OCI-LY3 (cell line): ENCODE data around the gene MDGA2.

Experiments
- H2AFZ ChIP-seq: fragments of 200-600, 300-600 bp; shearing (Covaris generic); 2 replicates; pipeline ENCODE4 v1.6.0; 2014; ENCODE audit warnings: antibody characterized with exemption, low read depth, low read length
- H3K27ac ChIP-seq: fragments of 200-600, 300-600 bp; sonication (generic); 2 replicates; pipeline ENCODE4 v1.5.1; 2014; ENCODE audit warnings: mild to moderate bottlenecking, low read length, moderate library complexity, mixed read lengths
- H3K27me3 ChIP-seq: fragments of 200-600, 300-600 bp; sonication (generic); 2 replicates; pipeline ENCODE4 v1.6.1; 2014; ENCODE audit warnings: low read depth, low read length, mixed read lengths
- H3K36me3 ChIP-seq: fragments of 200-600, 300-600 bp; sonication (generic); replicated peaks from 2 replicates; pipeline ENCODE3; 2014; ENCODE audit warnings: low read depth, low read length, mixed read lengths
- H3K4me1 ChIP-seq: fragments of 300-600, 200-600 bp; sonication (generic); 2 replicates; pipeline ENCODE4 v1.6.1; 2014; ENCODE audit warnings: low read length, mixed read lengths
- H3K4me2 ChIP-seq: fragments of 200-600, 300-600 bp; sonication (generic); 2 replicates; pipeline ENCODE4 v1.6.1; 2014; ENCODE audit warnings: low read length, mixed read lengths
- H3K4me3 ChIP-seq: fragments of 300-600, 200-600 bp; sonication (generic); 2 replicates; pipeline ENCODE4 v1.5.1; 2014; ENCODE audit warnings: antibody characterized with exemption, mild to moderate bottlenecking, low read length, moderate library complexity
- H3K79me2 ChIP-seq: fragments of 300-600, 200-600 bp; shearing (Covaris generic); 2 replicates; pipeline ENCODE4 v1.6.1; 2014; ENCODE audit warnings: mild to moderate bottlenecking, low read length, mixed read lengths
- H3K9ac ChIP-seq: fragments of 300-600, 200-600 bp; shearing (Covaris generic); 2 replicates; pipeline ENCODE4 v1.6.0; 2014; ENCODE audit warnings: mild to moderate bottlenecking, low read length, moderate library complexity
- H3K9me3 ChIP-seq: fragments of 200-600, 300-600 bp; shearing (Covaris generic); 2 replicates; pipeline ENCODE4 v1.6.1; 2014; ENCODE audit warnings: low read length, mixed read lengths; ENCODE audit not compliant: insufficient read depth
- H4K20me1 ChIP-seq: fragments of 200-600, 300-600 bp; sonication (generic); 2 replicates; pipeline ENCODE4 v1.6.1; 2016; ENCODE audit warnings: low read length, mixed read lengths; ENCODE audit not compliant: insufficient read depth
- EZH2phosphoT487 ChIP-seq: fragments of 200-600 bp; shearing (Covaris generic); IDR thresholded peaks from 2 replicates; pipeline ENCODE4 v1.6.1; 2018; ENCODE audit warnings: antibody characterized with exemption, mixed run types, low read depth
- TF ChIP-seq, protein P1 (sequence below): fragments of 200-600, 300-600 bp; sonication (generic); IDR thresholded peaks from 2 replicates; pipeline ENCODE4 v1.5.1; 2014; ENCODE audit warnings: antibody characterized with exemption, low read length, low read depth

The MDGA2 gene

GRCh38 chr14:47710581-47710980 lies 35.2 kb upstream of the MDGA2 start:
- H3K4me2 ChIP-seq = no peak overlapping the region
- H3K27ac ChIP-seq = no peak overlapping the region
- no peaks in the 10 kb centered on the region for H3K27me3 ChIP-seq
- TF ChIP-seq EZH2phosphoT487 = no peak
- TF ChIP-seq, protein P1, sequence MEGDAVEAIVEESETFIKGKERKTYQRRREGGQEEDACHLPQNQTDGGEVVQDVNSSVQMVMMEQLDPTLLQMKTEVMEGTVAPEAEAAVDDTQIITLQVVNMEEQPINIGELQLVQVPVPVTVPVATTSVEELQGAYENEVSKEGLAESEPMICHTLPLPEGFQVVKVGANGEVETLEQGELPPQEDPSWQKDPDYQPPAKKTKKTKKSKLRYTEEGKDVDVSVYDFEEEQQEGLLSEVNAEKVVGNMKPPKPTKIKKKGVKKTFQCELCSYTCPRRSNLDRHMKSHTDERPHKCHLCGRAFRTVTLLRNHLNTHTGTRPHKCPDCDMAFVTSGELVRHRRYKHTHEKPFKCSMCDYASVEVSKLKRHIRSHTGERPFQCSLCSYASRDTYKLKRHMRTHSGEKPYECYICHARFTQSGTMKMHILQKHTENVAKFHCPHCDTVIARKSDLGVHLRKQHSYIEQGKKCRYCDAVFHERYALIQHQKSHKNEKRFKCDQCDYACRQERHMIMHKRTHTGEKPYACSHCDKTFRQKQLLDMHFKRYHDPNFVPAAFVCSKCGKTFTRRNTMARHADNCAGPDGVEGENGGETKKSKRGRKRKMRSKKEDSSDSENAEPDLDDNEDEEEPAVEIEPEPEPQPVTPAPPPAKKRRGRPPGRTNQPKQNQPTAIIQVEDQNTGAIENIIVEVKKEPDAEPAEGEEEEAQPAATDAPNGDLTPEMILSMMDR = no peak
- H3K9ac ChIP-seq = no peak overlapping the region
- H3K9me3 ChIP-seq = no peaks in the 10 kb centered on the region
- no peaks in the 10 kb centered on the region for H4K20me1 ChIP-seq
- H3K4me3 ChIP-seq = no peak overlapping the region
- no peak overlapping the region for H2AFZ ChIP-seq
- no peaks in the 10 kb centered on the region for H3K79me2 ChIP-seq
- H3K4me1 ChIP-seq = no peaks in the 10 kb centered on the region
- no peaks in the 10 kb centered on the region for H3K36me3 ChIP-seq

- no peak overlapping the region for H3K4me2 ChIP-seq
- H3K4me1 ChIP-seq = no peaks in the 10 kb centered on the region
- no peak overlapping the region for H3K9ac ChIP-seq
- no peak overlapping the region for H3K27ac ChIP-seq
- no peak overlapping the region for H2AFZ ChIP-seq
- H3K4me3 ChIP-seq = no peak overlapping the region
- H3K36me3 ChIP-seq = no peaks in the 10 kb centered on the region
- H3K27me3 ChIP-seq = no peaks in the 10 kb centered on the region
- TF ChIP-seq, protein P1 = no peak
- no peak for TF ChIP-seq EZH2phosphoT487
- no peaks in the 10 kb centered on the region for H4K20me1 ChIP-seq
- no peaks in the 10 kb centered on the region for H3K79me2 ChIP-seq
- H3K9me3 ChIP-seq = no peaks in the 10 kb centered on the region
These were observed 30.3 kb upstream of the MDGA2 start for GRCh38 chr14:47705683-47706082.

DNA sequence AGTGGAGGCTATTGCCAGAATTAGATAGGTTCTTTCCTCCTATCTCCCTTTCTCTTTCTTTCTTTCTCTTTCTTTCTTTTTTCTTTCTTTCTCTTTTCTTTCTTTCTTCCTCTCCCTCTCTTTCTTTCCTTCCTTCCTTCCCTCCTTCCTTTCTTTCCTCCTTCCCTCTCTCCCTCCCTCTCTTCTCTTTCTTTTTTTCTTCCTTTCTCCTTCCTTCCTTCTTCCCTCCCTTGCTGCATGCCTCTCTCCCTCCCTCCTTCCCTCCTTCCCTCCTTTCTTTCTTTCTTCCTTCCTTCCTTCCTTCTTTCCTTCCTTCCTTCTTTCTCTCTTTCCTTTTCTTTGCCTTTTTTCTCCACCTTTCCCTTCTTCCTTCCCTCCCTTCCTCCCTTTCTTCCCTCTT lies 16.4 kb upstream of the MDGA2 start:
- Histone ChIP-seq H3K4me1 (no peaks in the 10 kb centered on the region), H4K20me1 (no peaks in the 10 kb centered on the region), H3K4me2 (no peak overlapping the region), H3K36me3 (no peaks in the 10 kb centered on the region), H3K27me3 (no peaks in the 10 kb centered on the region), H3K27ac (no peak overlapping the region), H3K9ac (no peak overlapping the region), H2AFZ (no peak overlapping the region), H3K79me2 (no peaks in the 10 kb centered on the region), H3K9me3 (no peaks in the 10 kb centered on the region), H3K4me3 (no peak overlapping the region)
- TF ChIP-seq, protein P1 = no peak
- TF ChIP-seq EZH2phosphoT487 = no peak

- no peaks in the 10 kb centered on the region for H4K20me1 ChIP-seq
- H3K4me3 ChIP-seq = no peak overlapping the region
- no peaks in the 10 kb centered on the region for H3K9me3 ChIP-seq
- H3K36me3 ChIP-seq = no peaks in the 10 kb centered on the region
- no peak overlapping the region for H3K9ac ChIP-seq
- no peak overlapping the region for H3K27ac ChIP-seq
- no peaks in the 10 kb centered on the region for H3K27me3 ChIP-seq
- H3K4me1 ChIP-seq = no peaks in the 10 kb centered on the region
- TF ChIP-seq, protein P1 = no peak
- TF ChIP-seq EZH2phosphoT487 = no peak
- no peak overlapping the region for H3K4me2 ChIP-seq
- H2AFZ ChIP-seq = no peak overlapping the region
- H3K79me2 ChIP-seq = no peaks in the 10 kb centered on the region
These were observed 3.6 kb upstream of the MDGA2 start for GRCh38 chr14:47678993-47679392.
